NCI-H774 (cell line): ENCODE data around the gene CNNM2.

Experiments used
- DNase-seq: peaks from one replicate; lab custom pipeline; 2025; lab: John Stamatoyannopoulos, UW

The CNNM2 gene

GRCh38 chr10:103072891-103073290, 154.8 kb downstream of the CNNM2 start:
- DNase-seq = no peak

GRCh38 chr10:103077020-103077419, 158.9 kb downstream of the CNNM2 start:
- no peak for DNase-seq

DNA sequence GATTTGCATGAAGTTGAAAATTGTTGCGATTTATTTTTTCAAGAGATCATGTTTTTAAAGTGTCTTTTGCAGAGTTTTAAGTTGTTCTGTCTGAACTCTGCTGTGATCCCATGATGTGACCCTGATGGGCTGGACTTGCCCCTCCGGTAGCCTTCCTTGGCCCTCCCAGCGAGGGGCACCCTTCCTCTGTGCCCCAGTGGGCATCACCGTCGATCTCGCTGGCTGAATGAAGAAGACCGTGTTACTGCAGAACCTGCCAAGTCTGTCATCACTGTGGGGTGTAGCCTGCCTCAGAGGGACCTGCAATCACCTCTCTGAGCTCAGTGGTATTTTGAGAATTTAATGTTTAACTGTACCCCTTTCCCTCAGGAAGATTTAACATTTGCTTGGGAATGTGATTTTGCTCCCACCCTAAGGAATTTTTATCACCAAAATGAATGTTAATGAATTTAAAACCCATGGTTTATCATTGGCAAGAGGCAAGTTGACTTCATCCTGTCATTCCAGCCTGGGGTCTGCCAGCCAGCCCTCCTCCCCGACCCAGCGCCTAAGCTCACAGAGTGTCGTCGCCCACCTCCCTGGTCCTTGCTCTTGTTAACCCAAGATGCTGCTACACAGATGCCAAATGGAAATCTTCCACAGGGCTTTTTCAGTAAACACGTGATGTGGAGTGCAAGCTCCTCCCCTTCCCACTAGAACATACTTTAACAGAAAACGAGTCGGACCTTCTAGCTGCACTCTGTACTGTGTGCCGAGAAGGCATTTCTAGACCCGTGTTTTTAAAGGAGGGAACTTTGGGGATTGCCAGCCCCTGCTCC, 159.6 kb downstream of the CNNM2 start:
- DNase-seq = no peak

DNA sequence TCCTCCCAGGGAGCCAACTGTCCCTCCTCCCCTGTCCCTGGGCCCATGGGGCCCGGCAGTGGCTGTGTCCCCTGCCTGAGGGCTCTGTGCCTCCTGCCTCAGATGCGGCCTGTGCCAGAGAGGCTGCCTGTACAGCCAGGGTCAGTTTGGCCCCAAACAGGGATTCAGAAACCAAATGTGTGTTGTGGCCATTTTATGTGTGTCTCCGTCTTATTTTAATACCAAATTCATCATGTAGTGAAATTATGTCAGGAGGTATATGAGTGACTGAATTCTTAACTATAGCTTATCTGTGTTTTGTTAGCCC, 160.2 kb downstream of the CNNM2 start:
- DNase-seq = no peak

DNA sequence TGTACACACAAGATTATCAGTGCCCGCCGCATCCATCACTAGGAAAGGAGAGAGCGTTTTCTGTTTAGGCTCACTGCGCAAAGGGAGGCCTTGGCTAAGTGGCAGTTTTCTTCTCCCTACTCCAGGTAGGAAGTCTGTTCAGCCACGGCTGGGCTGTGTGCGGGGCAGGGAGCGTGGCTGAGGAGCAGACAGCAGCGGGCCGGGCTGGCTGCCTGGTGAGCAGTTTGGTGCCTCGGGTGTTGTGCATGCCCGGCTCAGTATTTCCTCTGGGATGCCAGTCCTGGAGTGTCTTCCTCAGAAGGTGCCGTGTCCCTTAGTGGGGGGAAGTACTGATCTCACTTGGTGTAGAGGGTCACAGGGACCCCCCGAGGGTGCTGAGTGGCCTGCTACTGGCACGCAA, 160.6 kb downstream of the CNNM2 start:
- DNase-seq = no peak

- DNase-seq = no peak
Measured at GRCh38 chr10:103079100-103079499, 161.0 kb downstream of the CNNM2 start.

DNA sequence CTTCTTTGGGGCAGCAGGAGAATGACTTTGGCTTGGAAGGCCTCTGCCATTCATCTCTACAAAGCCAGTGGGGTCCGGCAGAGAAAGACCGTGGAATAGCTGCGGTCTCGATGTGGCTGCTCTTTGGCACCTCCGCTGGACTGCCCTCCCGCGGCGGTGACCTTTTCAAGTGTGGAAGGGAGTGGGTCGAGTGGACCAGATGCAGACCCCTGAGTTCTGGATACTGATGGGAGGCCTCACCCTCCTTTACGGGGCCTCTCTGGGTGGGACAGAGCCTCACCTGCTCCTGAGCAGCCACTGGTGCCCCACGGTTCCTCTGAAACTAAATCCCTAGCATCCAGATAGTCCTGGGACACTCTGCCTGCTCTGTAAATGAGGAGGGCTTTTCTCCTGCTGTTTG, 161.9 kb downstream of the CNNM2 start:
- no peak for DNase-seq

GRCh38 chr10:103080891-103081581, 162.9 kb downstream of the CNNM2 start:
- no peak for DNase-seq

- no peak for DNase-seq
Measured at GRCh38 chr10:103082683-103083082, 164.6 kb downstream of the CNNM2 start.

DNA sequence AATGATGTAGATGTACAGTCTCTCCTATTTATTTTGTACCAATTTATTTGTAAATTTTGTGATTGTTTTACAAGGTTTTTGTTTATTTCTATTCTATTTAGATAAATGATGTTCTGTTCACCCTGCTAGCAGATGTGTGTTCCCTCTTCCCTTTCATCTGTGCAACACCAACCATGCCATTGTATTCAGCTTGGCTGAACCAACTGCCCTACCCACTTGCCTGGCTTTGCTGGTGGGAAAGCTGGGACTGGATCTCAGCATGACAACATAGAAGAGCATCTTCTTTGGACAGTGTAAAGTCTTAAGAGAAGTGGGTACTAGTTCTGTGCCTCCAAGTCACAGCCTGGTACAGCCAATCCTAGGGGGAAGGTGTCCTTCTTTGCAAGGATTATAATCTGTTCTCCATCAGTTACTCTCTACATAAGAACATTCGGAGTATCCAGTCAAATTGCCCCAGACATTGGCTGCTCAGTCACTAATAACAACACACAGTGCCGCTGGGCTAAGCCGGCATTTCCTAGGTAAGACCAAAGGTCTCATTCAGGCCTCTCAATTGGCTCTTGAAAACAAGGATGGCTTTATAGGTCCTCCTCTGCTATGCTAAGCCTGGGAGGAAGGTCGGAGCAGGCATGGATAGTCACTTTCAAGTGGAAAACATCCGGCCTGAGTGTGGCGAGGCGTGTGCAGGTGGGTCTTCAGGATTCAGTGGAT, 165.3 kb downstream of the CNNM2 start:
- DNase-seq = no peak

DNA sequence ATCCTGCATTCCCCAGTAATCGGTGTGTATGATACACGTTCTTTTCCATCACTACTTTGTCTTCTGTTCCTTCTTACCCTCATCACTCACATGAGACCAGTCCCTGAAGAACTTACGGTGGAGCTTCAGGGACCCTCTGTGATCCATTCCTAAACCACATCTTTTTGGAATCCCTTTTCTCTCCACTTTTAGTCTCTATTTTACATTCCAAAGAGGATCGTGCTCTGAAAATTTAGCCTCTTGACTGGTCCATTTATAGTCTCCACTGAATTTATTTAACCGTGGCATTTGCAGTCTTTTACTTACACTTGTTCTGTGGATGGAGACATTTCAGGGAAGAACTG, 165.9 kb downstream of the CNNM2 start:
- DNase-seq = no peak

DNA sequence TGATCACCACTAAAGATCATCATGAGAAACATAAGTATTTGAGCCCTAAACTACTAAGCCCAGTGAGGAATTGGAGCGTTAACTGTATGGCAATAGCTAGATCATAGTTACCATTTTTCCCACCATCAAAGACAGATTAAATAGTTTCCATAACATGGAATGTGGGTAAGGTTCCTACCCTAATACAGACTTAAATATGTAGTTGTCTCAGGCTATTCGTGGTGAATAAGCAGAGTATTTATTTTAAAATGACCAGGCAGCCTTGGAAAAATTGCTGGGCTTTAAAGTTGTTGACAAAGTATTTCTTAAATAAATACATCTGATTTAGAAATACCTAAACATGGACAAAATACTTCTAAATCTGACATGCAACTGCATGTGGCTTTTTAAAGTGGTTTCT, 168.2 kb downstream of the CNNM2 start:
- no peak for DNase-seq

DNA sequence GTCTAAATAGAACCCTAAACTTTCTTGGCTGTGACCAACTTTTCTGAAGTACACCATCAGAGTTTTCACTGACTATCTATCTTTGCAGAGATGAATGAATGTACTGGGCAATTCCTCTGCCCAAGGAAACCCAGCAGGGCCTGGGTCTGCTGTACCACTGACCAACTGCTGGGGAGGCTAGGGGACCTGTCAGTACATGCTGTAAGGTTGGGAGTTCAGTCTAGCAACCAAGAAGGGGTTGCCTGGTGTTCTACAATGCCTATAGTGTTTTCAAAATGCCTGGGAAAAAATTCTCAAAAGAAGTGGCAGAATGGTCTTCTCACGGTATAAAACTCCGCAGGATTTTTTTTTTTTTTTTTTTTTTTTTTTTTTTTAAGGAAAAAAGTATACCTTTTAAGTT, 168.7 kb downstream of the CNNM2 start:
- DNase-seq = no peak

DNA sequence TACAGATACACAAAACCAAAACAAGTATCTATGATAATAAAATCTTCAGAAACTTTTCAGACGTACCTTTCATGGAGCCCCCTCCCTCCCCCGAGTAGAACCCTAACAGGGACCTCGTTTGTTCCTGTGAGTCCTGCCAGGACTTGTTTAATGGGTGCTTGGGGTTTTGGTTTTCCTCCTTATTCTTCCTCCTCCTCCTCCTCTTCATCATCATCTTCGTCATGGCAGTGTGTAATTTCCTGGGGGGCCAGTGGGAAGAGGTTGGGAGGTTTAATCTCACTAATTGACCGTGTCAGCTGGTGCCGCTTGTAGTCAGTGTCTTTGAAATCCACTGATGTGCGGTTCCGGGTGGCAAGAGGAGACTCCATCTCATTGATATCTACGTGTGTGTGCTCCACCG, 171.4 kb downstream of the CNNM2 start:
- no peak for DNase-seq

- no peak for DNase-seq
Measured at GRCh38 chr10:103090911-103091310, 172.8 kb downstream of the CNNM2 start.

GRCh38 chr10:103095005-103095404, 176.9 kb downstream of the CNNM2 start:
- no peak for DNase-seq

- DNase-seq = no peak
Measured at GRCh38 chr10:103096130-103096529, 178.0 kb downstream of the CNNM2 start.

GRCh38 chr10:103098240-103098639, 180.1 kb downstream of the CNNM2 start:
- no peak for DNase-seq

DNA sequence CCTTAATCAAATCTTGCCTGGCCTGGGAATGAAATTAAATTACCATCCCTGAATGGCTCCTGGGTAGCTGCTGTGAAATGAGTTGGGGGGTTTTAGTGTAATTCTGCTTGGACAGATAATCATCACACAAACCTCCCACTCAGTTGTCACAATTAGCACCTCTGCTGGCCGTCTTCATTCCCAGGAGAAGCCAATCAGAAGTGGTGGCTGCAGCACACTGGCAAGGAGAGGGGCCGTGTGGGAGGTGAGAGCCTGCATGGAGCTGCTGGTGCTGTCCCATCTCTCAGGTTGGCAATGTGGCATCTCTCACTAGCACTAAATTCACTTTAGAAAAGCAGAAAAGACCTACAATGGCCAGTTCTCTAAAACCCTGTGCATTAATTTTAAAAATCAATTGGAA, 182.5 kb downstream of the CNNM2 start:
- no peak for DNase-seq

GRCh38 chr10:103102195-103102594, 184.1 kb downstream of the CNNM2 start:
- no peak for DNase-seq

DNA sequence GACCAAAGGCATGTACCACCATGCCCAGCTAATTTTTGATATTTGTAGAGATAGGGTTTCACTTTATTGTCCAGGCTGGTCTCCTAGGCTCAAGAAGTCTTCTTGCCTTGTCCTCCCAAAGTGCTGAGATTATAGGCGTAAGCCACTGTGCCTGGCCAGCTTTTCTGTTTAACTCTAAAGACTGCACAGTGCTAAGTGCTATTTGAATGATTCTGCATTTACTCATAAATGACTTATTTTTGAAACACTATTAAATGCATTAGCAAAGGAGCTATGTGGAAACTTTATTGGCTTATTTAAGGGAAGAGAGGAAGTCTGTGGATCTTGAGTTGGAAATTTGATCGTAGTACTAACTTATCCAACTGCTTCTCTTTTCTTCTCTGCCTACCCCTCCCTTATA, 185.9 kb downstream of the CNNM2 start:
- no peak for DNase-seq

- no peak for DNase-seq
Measured at GRCh38 chr10:103104721-103105120, 186.6 kb downstream of the CNNM2 start.

- DNase-seq = no peak
Measured at GRCh38 chr10:103105462-103105861, 187.4 kb downstream of the CNNM2 start.
